Right forelimb (tissue), 1 donor: ENCODE data around the gene INHBC.
"Not testable (repeated sequence)": the region's sequence is repeated elsewhere in the genome, so short reads cannot be mapped to it uniquely, and the experiment has no call there.

Experiments
- DNase-seq: peaks from one replicate; pipeline ENCODE4 v3.0.0-alpha.2; 2018

INHBC gene

DNA sequence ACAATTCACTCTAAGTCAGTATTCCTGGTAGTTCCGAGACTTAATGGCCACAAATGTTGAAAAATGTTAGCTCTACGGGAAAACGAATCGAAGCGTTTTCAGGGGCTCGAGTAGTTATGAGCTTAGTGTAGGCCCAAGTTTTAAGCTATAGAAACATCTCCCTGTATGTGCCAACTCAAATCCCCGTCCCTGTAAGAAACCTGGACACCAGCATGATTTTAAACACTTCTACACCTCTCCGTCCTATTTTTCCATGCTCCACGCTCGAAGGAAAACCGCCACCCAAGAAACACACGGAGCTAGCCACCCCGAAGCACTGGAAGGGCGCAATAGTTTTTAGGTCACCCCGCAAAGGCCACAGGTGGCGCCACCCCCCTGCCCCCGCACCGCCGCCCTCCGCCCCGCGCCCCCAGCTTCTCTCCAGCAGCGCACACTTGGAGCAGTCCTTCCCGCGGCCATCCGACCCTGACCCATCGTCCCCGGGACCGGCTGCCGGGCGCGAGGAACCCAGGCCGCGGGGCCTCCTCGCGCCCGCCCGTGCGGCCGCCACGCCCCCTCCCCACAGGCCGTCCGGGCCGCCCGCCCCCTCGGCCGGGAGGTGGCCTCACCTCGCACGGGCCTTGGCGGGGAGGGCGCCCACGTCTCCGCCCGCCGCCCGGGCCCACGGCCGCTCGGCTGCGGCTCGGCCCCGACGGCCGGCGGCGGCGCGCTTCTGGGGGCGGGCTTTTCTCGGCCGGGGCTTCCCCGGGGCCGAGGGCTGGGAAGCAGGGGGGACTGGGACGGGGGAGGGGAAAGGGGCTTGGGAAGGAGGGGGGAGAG is 4.3 kb upstream of the INHBC start:
- DNase-seq, result no peak

- peak; percentile 98 for DNase-seq
Observed at GRCh38 chr12:57430931-57431566, 3.5 kb upstream of the INHBC start, which contains the start of gene R3HDM2. TSS of gene R3HDM2 (minus strand) at chr12:57431043. CDS start at chr12:57310428, 120,615 bp downstream.

DNA sequence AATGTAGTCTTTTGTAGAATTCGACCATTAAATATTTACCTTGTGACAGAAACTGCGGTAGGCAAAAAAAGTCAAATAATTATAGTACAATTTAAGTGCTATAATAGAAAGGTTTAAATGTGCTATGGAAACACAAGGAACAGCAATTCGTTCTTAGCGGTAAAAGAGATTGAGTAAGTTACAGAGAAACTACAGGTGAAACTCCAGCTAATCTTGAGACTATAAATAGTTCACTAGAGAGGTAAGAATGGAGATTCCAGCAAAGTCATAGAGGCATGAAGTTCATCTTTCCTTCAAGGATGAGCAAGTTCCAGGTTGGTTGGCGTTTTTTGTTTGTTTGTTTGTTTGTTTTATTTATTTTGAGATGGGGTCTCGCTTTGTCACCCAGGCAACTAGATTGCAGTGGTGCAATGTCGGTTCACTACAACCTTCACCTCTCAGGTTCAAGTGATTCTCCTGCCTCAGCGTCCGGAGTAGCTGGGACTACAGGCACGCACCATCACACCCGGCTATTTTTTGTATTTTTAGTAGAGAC is 2.9 kb upstream of the INHBC start:
- DNase-seq, result no peak

- no peak for DNase-seq
Observed at GRCh38 chr12:57433370-57433769, 1.2 kb upstream of the INHBC start.

DNA sequence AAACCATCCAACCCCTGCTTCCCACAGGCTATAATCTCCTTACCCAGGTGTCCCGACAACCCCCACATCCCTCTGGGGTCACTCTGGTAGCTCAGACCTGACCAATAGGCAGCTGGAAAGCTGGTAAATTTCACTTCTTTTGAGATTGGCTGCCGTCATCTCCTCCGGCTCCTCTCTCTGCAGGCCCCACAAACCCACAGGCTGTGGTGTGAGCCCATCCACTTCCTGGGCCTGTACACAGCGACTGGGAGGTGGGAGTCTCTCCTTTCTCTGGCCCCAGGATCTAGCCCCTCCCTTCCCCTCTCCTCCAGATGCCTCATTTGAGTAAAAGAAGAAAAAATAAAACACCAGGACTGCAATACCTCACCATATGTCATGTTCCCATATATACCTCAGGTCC is 709 bp downstream of the INHBC start:
- no peak for DNase-seq

DNA sequence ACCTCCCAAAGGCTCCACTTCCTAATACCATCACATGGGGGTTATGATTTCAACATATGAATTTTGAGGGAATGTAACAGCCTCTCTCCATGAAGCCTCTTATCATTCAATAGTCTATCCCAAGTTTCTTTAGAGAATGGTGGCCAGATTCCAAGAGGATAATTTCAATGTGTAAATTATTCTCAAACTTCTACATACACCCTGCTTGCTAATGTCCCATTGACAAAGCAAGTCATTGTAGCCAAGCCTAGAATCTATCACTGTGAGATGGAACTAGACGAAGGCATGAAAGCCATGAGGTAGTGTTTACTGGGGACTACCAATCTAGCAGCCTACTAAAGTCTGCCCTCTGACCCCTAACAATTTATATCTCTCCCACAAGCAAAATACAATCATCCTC is 3.8 kb downstream of the INHBC start:
- no peak for DNase-seq

DNA sequence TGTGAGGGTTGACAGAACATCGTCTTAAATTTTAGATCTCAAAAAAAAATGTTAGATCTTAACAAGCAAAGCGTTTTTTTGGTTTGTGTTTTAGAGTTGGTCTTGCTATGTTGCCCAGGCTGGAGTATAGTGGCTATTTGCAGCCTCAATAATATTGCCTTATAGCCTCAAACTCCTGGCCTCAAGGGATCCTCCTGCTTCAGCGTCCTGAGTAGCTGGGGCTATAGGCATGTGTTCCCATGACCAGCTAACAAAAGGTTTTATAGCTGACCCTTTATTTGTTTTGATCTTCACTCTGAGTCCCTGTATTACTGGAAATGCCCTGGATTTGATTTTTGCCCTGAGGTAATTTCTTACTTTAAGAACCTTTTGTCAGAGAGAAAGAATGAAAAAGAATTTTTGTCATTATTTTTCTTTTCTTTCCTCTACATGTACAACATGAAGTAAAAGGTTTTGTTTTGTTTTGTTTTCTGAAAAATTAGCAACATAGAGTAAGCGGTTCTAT is 5.2 kb downstream of the INHBC start:
- DNase-seq, result no peak

GRCh38 chr12:57441393-57441792 is 6.8 kb downstream of the INHBC start:
- not testable (repeated sequence) for DNase-seq

DNA sequence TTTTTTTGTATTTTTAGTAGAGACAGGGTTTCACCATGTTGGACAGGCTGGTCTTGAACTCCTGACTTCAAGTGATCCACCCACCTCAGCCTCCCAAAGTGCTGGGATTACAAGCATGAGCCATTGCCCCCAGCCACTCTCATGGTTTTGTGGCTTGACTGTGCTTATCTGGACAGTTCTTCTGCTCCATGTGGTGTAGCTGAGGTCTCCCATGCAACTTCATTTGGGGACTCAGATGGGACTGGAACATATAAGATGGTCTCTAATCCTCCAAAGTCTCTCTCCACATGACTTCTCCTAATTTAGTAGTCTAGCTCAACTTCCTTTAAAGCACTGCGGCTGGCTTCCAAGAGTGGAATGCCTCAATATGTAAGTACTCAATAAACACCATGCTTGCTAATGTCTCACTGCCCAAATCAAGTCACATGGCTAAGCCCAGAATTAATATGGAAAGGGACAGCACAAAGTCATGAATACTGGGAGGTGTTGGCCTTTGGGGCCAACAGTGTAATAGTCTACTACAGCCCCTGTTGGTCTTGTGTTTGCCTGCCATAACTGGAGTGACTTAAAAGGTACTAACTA is 7.4 kb downstream of the INHBC start:
- no peak for DNase-seq

- not testable (repeated sequence) for DNase-seq
Observed at GRCh38 chr12:57444337-57444736, 9.8 kb downstream of the INHBC start.

DNA sequence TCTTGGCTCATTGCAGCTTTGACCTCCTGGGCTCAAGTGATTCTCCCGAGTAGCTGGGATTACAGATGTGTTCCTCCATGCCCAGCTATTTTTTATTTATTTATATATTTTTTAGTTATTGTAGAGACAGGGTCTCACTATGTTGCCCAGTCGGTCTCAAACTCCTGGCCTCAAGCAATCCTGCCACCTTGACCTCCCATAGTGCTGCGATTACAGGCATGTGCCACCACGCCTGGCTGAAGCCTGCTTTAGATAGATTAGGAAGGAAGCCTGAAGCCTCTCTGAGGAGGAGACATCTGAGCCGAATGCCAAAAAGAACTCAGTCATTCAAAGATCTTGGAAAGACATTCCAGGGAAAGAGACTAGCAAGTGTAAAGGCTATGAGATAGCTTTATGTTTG is 10.2 kb downstream of the INHBC start:
- no peak for DNase-seq

DNA sequence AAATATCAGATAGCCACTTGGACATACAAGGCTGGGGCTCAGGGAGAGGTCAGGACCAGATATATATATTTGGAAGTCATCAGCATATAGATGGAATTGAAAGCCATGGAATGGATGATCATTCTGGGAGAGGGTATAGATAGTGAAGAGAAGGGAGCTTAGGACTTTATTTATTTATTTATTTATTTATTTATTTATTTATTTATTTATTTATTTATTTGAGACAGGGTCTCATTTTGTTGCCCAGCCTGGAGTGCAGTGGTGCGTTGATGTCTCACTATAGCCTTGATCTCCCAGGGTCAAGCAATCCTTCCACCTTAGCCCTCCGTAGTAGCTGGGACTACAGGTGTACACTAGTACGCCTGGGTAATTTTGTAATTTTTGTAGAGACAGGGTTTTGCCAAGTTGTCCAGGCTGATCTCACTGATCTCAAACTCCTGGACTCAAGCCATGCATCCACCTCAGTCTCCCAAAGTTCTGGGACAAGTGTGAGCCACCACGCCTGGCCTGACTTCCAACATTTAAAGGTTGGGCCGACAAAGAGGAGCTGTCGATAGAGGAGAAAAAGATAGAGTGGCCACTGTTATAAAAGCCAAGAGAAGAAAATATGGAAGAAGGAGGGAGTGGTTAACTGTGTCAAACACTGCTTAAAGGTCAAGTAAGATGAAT is 11.8 kb downstream of the INHBC start:
- no peak for DNase-seq

DNA sequence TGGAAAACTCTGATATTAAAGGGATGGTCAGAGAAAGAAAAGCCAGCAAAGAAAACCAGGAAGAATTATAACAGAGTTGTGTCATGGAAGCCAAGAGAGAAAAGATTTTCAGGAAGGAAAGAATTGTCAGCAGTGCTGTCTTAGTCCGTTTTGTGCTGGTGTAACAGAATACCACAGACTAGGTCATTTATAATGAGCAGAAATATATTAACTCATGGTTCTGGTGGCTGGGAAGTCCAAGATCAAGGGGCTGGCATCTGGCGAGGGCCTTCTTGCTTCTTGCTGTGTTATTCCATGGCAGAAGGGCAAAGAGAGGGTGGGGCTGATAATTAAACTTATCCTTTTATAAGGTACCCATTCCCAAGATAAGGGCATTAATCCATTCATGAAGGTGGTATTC is 14.1 kb downstream of the INHBC start:
- DNase-seq, result no peak

GRCh38 chr12:57449375-57449774 is 14.8 kb downstream of the INHBC start:
- DNase-seq, result no peak

DNA sequence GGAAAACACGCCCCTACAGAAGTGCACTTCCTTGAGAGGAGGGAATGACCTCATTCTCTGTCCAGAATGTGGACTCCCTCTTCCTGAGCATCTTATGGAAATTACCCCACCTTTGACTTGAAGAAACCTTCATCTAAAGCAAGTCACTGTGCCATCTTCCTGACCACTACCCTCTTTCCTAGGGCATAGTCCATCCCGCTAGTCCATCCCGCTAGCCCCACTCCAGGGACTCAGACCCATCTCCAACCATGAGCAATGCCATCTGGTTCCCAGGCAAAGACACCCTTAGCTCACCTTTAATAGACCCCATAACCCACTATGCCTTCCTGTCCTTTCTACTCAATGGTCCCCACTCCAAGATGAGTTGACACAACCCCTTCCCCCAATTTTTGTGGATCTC is 15.5 kb downstream of the INHBC start:
- DNase-seq, result no peak

DNA sequence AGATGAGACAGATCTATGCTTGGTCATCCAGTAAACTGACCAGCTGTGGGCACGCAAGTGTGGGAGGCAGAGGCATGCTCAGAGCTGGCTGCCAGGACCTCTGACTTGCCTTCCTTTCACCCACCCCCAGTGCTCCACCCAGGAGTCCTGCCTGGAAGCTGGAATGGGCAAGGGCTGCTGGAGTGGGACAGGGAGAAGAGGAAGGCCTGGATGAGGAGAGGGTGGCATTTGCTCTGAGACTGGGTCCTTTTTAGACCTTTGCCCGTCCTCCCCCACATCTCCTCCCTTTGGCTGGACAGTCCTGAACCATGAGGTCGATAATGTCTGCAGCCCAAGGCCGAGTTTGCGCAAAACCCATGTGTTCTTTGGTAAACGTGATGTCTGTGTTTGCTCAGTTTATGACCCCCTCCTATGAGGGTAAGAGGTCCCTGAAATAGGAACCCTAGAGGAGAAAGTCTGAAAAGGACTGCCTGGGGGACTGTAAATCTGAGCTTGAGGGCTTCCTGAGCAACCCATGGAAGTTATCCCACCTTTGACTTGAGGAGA is 16.7 kb downstream of the INHBC start:
- DNase-seq, result no peak

GRCh38 chr12:57452181-57452936 is 17.8 kb downstream of the INHBC start:
- DNase-seq, result peak; percentile 46

- peak; percentile 81 for DNase-seq
Observed at GRCh38 chr12:57452937-57453509, 18.4 kb downstream of the INHBC start.

DNA sequence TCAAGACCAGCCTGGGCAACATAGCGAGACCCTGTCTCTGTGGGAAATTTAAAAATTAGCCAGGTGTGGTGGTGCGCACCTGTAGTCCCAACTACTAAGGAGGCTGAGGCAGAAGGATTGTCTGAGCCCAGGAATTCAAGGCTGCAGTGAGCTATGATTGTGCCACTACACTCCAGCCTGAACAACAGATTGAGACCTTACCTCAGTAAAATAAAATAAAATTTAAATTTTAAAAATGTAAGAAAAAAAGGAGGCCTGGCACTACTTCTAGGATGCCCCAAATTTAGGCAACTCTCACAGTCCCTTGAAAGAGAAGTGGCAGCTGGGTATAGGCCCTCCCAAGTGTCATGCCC is 19.6 kb downstream of the INHBC start:
- DNase-seq, result peak; percentile 2

- DNase-seq, result peak; percentile 47
Observed at GRCh38 chr12:57454566-57455373, 20.2 kb downstream of the INHBC start, which contains the start of gene INHBE. TSS of gene INHBE (plus strand) at chr12:57455307. CDS start at chr12:57455537, 230 bp downstream.
